Muscle of leg (tissue), 11 donors: ENCODE data around the gene PPM1D. TPM values are rescaled to one million over a fixed set of nuclear protein-coding genes. Genes with fewer than 3 reads are reported as not detected.
"Not testable (repeated sequence)": the region's sequence is repeated elsewhere in the genome, so short reads cannot be mapped to it uniquely, and the experiment has no call there.

ENCODE experiments used
- DNase-seq: peaks from one replicate; pipeline ENCODE4 v3.0.0; 2013
- H3K27ac ChIP-seq: one replicate; pipeline ENCODE4 v1.5.1; 2013; ENCODE audit warnings: mild to moderate bottlenecking, low read length, control low read depth
- H3K27me3 ChIP-seq: one replicate; pipeline ENCODE4 v1.6.1; 2013; ENCODE audit warnings: low read length; ENCODE audit not compliant: control insufficient read depth, insufficient read depth
- H3K36me3 ChIP-seq: one replicate; pipeline ENCODE4 v1.6.1; 2013; ENCODE audit warnings: low read length; ENCODE audit not compliant: control insufficient read depth, insufficient read depth
- H3K4me1 ChIP-seq: one replicate; pipeline ENCODE4 v1.6.1; 2013; ENCODE audit warnings: low read length; ENCODE audit not compliant: control insufficient read depth, insufficient read depth
- H3K4me3 ChIP-seq: one replicate; pipeline ENCODE4 v1.5.1; 2013; ENCODE audit warnings: low read length, control low read depth
- H3K9me3 ChIP-seq: replicated peaks from 2 replicates; pipeline ENCODE4 v1.6.1; 2013; ENCODE audit warnings: low read depth, low read length; ENCODE audit not compliant: control insufficient read depth
- WGBS: methylation state at CpG from one replicate; pipeline ENCODE4 v1.1.5; 2013; ENCODE audit warnings: missing lambda C conversion rate; ENCODE audit not compliant: insufficient coverage; 5-methylcytosine and 5-hydroxymethylcytosine counted together
- polyA plus RNA-seq, 8 donors: library from polyadenylated mRNA; unstranded; fragments of 120-200 nt; gene quantifications; one replicate each; pipeline versions ENCODE4 v1.2.1 to v1.2.3, GENCODE V29; 2013; ENCODE audit warnings: inconsistent platforms in 1 of 8, low replicate concordance in 1 of 8; ENCODE audit not compliant: insufficient read length in 8 of 8, insufficient read depth in 1 of 8
- total RNA-seq: library from RNA; stranded (reverse); fragments of 120-200 nt; gene quantifications from one replicate; pipeline ENCODE4 v1.2.4, GENCODE V29; 2013

The PPM1D gene
- total and polyA plus RNA-seq, 9 donors, result 7.9 to 12.4 (median 9.4) TPM

- H3K27ac ChIP-seq, H3K4me1 ChIP-seq, DNase-seq, H3K27me3 ChIP-seq, H3K36me3 ChIP-seq, H3K9me3 ChIP-seq, H3K4me3 ChIP-seq: not testable (repeated sequence)
- WGBS, result 63% methylated on average over 2 of the region's 3 CpGs
These were observed 14.3 kb downstream of the PPM1D start for GRCh38 chr17:60614247-60614646.

GRCh38 chr17:60615108-60615507 lies 15.1 kb downstream of the PPM1D start:
- Histone ChIP-seq H3K4me1 (peaks cover 2% of the 10 kb centered on the region), H3K4me3 (no peak overlapping the region), H3K9me3 (no peaks in the 10 kb centered on the region), H3K27me3 (no peaks in the 10 kb centered on the region), H3K36me3 (peaks cover 3% of the 10 kb centered on the region), H3K27ac (no peak overlapping the region)
- DNase-seq, result no peak
- 96% methylated on average over 4 of the region's 7 CpGs for WGBS

GRCh38 chr17:60615840-60616239 lies 15.8 kb downstream of the PPM1D start:
- peaks cover 2% of the 10 kb centered on the region for H3K4me1 ChIP-seq
- peaks cover 3% of the 10 kb centered on the region for H3K36me3 ChIP-seq
- H3K4me3 ChIP-seq, result no peak overlapping the region
- no peaks in the 10 kb centered on the region for H3K27me3 ChIP-seq
- 89% methylated on average over 1 of the region's 3 CpGs for WGBS
- no peaks in the 10 kb centered on the region for H3K9me3 ChIP-seq
- DNase-seq, result no peak
- no peak overlapping the region for H3K27ac ChIP-seq

DNA sequence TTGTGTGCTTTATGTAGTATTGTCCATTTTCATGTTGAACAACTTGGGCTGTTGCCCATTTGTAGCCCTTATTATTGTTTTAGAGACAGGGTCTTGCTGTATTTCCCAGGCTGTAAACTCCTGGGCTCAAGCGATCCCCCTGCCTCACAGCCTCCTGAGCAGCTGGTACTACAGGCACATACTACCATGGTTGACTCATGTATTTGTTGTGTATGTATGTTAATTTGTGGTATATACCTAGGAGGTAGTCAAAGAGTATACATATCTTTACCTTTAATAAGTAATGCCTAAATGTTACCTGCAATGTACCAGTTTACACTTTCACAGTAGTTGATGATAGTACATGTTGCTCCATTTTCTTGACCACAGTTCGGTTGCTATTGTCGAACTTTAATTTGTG lies 18.1 kb downstream of the PPM1D start:
- H3K9me3 ChIP-seq, result no peaks in the 10 kb centered on the region
- WGBS, result no CpG with 5 or more reads among the region's 3 CpGs
- peaks cover 2% of the 10 kb centered on the region for H3K4me1 ChIP-seq
- no peaks in the 10 kb centered on the region for H3K27me3 ChIP-seq
- peaks cover 3% of the 10 kb centered on the region for H3K36me3 ChIP-seq
- no peak for DNase-seq
- no peak overlapping the region for H3K27ac ChIP-seq
- no peak overlapping the region for H3K4me3 ChIP-seq

GRCh38 chr17:60618854-60619526 lies 19.0 kb downstream of the PPM1D start:
- H3K4me3 ChIP-seq, result no peak overlapping the region
- peaks cover 3% of the 10 kb centered on the region for H3K36me3 ChIP-seq
- WGBS, result no CpG with 5 or more reads among the region's 3 CpGs
- no peaks in the 10 kb centered on the region for H3K27me3 ChIP-seq
- H3K9me3 ChIP-seq, result no peaks in the 10 kb centered on the region
- no peak for DNase-seq
- peaks cover 2% of the 10 kb centered on the region for H3K4me1 ChIP-seq
- no peak overlapping the region for H3K27ac ChIP-seq

- no peaks in the 10 kb centered on the region for H3K27me3 ChIP-seq
- H3K36me3 ChIP-seq, result no peaks in the 10 kb centered on the region
- DNase-seq, result no peak
- WGBS, result no CpG with 5 or more reads among the region's 2 CpGs
- H3K4me1 ChIP-seq, result peaks cover 2% of the 10 kb centered on the region
- no peak overlapping the region for H3K4me3 ChIP-seq
- no peaks in the 10 kb centered on the region for H3K9me3 ChIP-seq
- no peak overlapping the region for H3K27ac ChIP-seq
These were observed 23.0 kb downstream of the PPM1D start for GRCh38 chr17:60622961-60623360.

DNA sequence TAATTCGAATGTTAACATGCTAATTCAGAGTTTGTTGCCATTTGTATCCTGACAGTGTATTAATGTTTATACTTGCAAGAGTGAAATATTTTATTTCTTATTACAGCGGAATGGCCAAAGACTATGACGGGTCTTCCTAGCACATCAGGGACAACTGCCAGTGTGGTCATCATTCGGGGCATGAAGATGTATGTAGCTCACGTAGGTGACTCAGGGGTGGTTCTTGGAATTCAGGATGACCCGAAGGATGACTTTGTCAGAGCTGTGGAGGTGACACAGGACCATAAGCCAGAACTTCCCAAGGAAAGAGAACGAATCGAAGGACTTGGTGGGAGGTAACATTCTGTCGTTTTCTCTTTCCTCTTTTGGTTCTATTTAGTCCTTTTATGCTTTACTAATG lies 23.4 kb downstream of the PPM1D start:
- WGBS, result 90% methylated on average over 5 of the region's 9 CpGs
- no peak for DNase-seq
- Histone ChIP-seq H3K4me1 (peaks cover 2% of the 10 kb centered on the region), H3K27me3 (no peaks in the 10 kb centered on the region), H3K9me3 (no peaks in the 10 kb centered on the region), H3K36me3 (no peaks in the 10 kb centered on the region), H3K27ac (no peak overlapping the region), H3K4me3 (no peak overlapping the region)

- H3K27me3 ChIP-seq, result no peaks in the 10 kb centered on the region
- H3K36me3 ChIP-seq, result peaks cover 2% of the 10 kb centered on the region
- H3K4me3 ChIP-seq, result no peak overlapping the region
- 50% methylated on average over 1 of the region's 2 CpGs for WGBS
- no peak overlapping the region for H3K27ac ChIP-seq
- H3K9me3 ChIP-seq, result no peaks in the 10 kb centered on the region
- H3K4me1 ChIP-seq, result no peaks in the 10 kb centered on the region
- DNase-seq, result no peak
These were observed 27.1 kb downstream of the PPM1D start for GRCh38 chr17:60627124-60627523.

- no peak overlapping the region for H3K4me3 ChIP-seq
- H3K4me1 ChIP-seq, result no peaks in the 10 kb centered on the region
- DNase-seq, result no peak
- H3K27me3 ChIP-seq, result no peaks in the 10 kb centered on the region
- no peak overlapping the region for H3K27ac ChIP-seq
- H3K9me3 ChIP-seq, result no peaks in the 10 kb centered on the region
- 83% methylated on average over 4 of the region's 6 CpGs for WGBS
- H3K36me3 ChIP-seq, result peaks cover 2% of the 10 kb centered on the region
These were observed 28.4 kb downstream of the PPM1D start for GRCh38 chr17:60628252-60628889.

DNA sequence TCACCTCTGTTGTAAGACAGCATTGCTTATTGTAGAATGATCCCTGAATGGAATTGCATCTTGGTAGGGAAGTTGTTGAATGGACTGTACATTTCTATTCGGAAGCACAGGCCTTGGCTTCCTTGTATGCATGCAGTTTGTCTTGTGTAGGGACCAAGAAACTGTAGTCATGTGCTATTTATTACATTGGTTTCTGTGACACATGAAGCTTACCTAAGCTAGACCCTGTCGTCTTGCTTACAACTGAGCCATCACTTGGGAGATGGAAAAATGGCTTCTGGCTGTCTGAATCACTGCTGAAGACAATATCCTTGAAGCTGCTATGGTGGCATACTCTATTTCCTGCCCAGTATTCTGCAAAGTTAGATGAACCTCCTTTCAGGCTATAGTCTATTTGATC lies 29.1 kb downstream of the PPM1D start:
- H3K27me3 ChIP-seq, result no peaks in the 10 kb centered on the region
- 71% methylated on average over 2 of the region's 2 CpGs for WGBS
- no peaks in the 10 kb centered on the region for H3K9me3 ChIP-seq
- peaks cover 4% of the 10 kb centered on the region for H3K36me3 ChIP-seq
- no peaks in the 10 kb centered on the region for H3K4me1 ChIP-seq
- H3K4me3 ChIP-seq, result no peak overlapping the region
- no peak overlapping the region for H3K27ac ChIP-seq
- no peak for DNase-seq
